ENCODE results near the gene ANXA11. TPM values are rescaled to one million over a fixed set of nuclear protein-coding genes. Genes with fewer than 3 reads are reported as not detected.

Gene ANXA11
- total RNA-seq, 1 experiment from 2014 or later: 241 TPM

DNA sequence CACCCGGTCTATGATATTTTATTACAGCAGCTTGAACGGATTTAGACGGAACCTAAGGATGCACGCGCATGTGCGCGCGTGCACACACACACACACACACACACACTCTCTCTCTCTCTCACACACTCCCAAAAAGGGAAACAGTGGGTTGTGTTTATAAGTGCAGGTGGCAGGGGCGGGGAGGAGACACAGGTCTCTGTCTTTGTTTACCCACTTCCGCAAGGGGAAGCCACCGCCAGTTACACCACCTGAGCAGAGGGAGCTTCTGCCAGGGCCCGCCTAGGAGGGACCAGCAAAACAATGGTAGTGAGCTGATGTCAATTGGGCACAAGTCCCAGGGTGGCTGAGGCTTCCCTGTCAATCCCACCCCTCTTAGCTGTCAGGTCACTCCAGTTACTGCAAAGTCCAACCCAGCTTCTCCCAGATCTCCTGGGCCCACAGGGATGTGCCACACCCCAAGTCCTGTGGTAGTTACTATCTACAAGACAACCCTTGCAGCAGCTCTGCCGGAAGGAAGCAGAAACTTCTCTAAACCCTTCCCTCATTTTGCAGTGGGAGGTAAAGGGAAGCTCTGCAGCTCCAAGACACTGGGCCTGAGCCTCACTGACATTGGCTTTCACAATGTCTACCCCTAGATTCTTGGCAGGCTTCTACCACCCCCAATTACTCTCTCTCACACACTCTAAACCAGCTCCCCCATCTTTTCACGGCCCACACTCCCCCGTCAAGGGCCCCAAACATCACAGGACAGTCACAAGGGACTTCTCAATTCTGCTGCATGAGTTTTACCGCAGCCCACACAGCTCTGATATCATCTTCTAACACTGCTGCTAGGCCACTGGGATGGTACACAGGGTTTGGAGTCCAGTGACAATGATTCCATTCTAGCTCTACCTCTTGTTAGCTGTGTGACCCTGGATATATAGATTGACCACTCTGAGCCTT is 17.6 kb downstream of the ANXA11 start:
- Histone ChIP-seq H3K27me3 (ENCODE audit: control insufficient read depth, insufficient read depth, low read length) (no peaks in the 10 kb centered on the region), H3K27ac (ENCODE audit: low read length) (no peak overlapping the region), H3K9me3 (ENCODE audit: control insufficient read depth, insufficient read depth, low read depth, low read length) (peaks cover 2% of the 10 kb centered on the region; the same call in 1 of the 2 replicates), H3K4me1 (ENCODE audit: control insufficient read depth, insufficient read depth, low read length) (peaks cover 6% of the 10 kb centered on the region; the same call in 1 of the 2 replicates), H3K36me3 (ENCODE audit: control insufficient read depth, insufficient read depth, low read length) (no peaks in the 10 kb centered on the region), H3K4me3 (ENCODE audit: low read depth in 2 of 2, low read length in 2 of 2) (no peak overlapping the region)
- DNase-seq (ENCODE audit: low read depth, low spot score): no peak
- POLR2A ChIA-PET: interaction anchor here (0.5 kb wide), 1 partner anchor 15 kb away, joined by 13 read pairs; no protein-coding TSS in a partner anchor
- in situ Hi-C loops (cut with HindIII; ENCODE audit: low pct_unique_long_range_greater_than_20kb, low sequenced_read_pairs): no loop called here
- no peak for ATAC-seq
- intact Hi-C loops (cut with micrococcal nuclease; ENCODE audit: unreplicated experiment): no loop called here
- CTCF ChIA-PET: interaction anchor here (0.6 kb wide), 1 partner anchor 27 kb away, joined by 3 read pairs; no protein-coding TSS in a partner anchor
- BruUV-seq (replicated peaks): no TSS peak
- TF ChIP-seq, protein P1, sequence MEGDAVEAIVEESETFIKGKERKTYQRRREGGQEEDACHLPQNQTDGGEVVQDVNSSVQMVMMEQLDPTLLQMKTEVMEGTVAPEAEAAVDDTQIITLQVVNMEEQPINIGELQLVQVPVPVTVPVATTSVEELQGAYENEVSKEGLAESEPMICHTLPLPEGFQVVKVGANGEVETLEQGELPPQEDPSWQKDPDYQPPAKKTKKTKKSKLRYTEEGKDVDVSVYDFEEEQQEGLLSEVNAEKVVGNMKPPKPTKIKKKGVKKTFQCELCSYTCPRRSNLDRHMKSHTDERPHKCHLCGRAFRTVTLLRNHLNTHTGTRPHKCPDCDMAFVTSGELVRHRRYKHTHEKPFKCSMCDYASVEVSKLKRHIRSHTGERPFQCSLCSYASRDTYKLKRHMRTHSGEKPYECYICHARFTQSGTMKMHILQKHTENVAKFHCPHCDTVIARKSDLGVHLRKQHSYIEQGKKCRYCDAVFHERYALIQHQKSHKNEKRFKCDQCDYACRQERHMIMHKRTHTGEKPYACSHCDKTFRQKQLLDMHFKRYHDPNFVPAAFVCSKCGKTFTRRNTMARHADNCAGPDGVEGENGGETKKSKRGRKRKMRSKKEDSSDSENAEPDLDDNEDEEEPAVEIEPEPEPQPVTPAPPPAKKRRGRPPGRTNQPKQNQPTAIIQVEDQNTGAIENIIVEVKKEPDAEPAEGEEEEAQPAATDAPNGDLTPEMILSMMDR (IDR thresholded peaks at IDR 0.05): no peak
- TF ChIP-seq, protein P2, sequence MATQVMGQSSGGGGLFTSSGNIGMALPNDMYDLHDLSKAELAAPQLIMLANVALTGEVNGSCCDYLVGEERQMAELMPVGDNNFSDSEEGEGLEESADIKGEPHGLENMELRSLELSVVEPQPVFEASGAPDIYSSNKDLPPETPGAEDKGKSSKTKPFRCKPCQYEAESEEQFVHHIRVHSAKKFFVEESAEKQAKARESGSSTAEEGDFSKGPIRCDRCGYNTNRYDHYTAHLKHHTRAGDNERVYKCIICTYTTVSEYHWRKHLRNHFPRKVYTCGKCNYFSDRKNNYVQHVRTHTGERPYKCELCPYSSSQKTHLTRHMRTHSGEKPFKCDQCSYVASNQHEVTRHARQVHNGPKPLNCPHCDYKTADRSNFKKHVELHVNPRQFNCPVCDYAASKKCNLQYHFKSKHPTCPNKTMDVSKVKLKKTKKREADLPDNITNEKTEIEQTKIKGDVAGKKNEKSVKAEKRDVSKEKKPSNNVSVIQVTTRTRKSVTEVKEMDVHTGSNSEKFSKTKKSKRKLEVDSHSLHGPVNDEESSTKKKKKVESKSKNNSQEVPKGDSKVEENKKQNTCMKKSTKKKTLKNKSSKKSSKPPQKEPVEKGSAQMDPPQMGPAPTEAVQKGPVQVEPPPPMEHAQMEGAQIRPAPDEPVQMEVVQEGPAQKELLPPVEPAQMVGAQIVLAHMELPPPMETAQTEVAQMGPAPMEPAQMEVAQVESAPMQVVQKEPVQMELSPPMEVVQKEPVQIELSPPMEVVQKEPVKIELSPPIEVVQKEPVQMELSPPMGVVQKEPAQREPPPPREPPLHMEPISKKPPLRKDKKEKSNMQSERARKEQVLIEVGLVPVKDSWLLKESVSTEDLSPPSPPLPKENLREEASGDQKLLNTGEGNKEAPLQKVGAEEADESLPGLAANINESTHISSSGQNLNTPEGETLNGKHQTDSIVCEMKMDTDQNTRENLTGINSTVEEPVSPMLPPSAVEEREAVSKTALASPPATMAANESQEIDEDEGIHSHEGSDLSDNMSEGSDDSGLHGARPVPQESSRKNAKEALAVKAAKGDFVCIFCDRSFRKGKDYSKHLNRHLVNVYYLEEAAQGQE (IDR thresholded peaks at IDR 0.05; ENCODE audit: insufficient read depth in 1 of 2, low read depth in 2 of 2, low read length in 1 of 2): no peak
- no peak for TF ChIP-seq SIN3A (IDR thresholded peaks at IDR 0.05; ENCODE audit: borderline replicate concordance, insufficient read depth, low read depth, low read length)
- TF ChIP-seq POLR2AphosphoS5 (IDR thresholded peaks at IDR 0.05; ENCODE audit: low read depth, low read length): no peak
- no peak for TF ChIP-seq TCF7L2 (IDR thresholded peaks at IDR 0.05; ENCODE audit: low read depth, low read length)

DNA sequence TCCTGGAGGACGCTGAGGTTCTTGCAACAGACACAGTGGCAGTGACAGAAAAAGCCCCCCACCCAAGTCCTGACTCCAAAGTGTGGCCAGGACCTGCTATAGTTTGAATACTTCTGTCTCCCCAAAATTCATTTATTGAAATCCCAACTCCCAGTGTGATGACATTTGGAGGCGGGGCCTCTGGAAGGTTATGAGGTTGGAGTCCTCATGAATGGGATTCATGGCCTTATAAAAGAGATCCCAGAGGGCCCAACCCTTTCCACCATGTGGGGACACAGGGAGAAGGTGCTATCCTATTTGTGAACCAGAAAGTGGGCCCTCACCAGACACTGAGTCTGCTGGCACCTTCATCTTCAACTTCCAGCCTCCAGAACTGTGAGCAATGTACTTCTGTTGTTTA is 18.3 kb downstream of the ANXA11 start:
- Histone ChIP-seq H3K27me3 (ENCODE audit: control insufficient read depth, insufficient read depth, low read length) (no peaks in the 10 kb centered on the region), H3K4me1 (ENCODE audit: control insufficient read depth, insufficient read depth, low read length) (peaks cover 6% of the 10 kb centered on the region; the same call in 1 of the 2 replicates), H3K27ac (ENCODE audit: low read length) (no peak overlapping the region), H3K9me3 (ENCODE audit: control insufficient read depth, insufficient read depth, low read depth, low read length) (no peaks in the 10 kb centered on the region), H3K4me3 (ENCODE audit: low read depth in 2 of 2, low read length in 2 of 2) (no peak overlapping the region), H3K36me3 (ENCODE audit: control insufficient read depth, insufficient read depth, low read length) (no peaks in the 10 kb centered on the region)
- no peak for DNase-seq (ENCODE audit: low read depth, low spot score)
- in situ Hi-C loops (cut with HindIII; ENCODE audit: low pct_unique_long_range_greater_than_20kb, low sequenced_read_pairs): no loop called here
- POLR2A ChIA-PET: no interaction called here
- intact Hi-C loops (cut with micrococcal nuclease; ENCODE audit: unreplicated experiment): no loop called here
- TF ChIP-seq, protein P1 (IDR thresholded peaks at IDR 0.05): no peak
- TF ChIP-seq, protein P2 (IDR thresholded peaks at IDR 0.05; ENCODE audit: insufficient read depth in 1 of 2, low read depth in 2 of 2, low read length in 1 of 2): no peak
- TF ChIP-seq POLR2AphosphoS5 (IDR thresholded peaks at IDR 0.05; ENCODE audit: low read depth, low read length) (no peak), SIN3A (IDR thresholded peaks at IDR 0.05; ENCODE audit: borderline replicate concordance, insufficient read depth, low read depth, low read length) (no peak), TCF7L2 (IDR thresholded peaks at IDR 0.05; ENCODE audit: low read depth, low read length) (no peak)
- CTCF ChIA-PET: no interaction called here
- no TSS peak for BruUV-seq (replicated peaks)
- no peak for ATAC-seq
